GM18907 (cell line): ENCODE measurements around the gene SLC25A39.
A peak's percentile ranks its signal among the peaks of the same experiment; 100 is the strongest.
"Not testable (repeated sequence)": the region's sequence is repeated elsewhere in the genome, so short reads cannot be mapped to it uniquely, and the experiment has no call there.

Source experiments
- ATAC-seq: cut with Tn5 transposase; IDR thresholded peaks from one replicate; pipeline ENCODE4 v1.9.1; 2021; ENCODE audit warnings: mild to moderate bottlenecking, moderate library complexity; ENCODE audit not compliant: unreplicated experiment

The SLC25A39 gene

DNA sequence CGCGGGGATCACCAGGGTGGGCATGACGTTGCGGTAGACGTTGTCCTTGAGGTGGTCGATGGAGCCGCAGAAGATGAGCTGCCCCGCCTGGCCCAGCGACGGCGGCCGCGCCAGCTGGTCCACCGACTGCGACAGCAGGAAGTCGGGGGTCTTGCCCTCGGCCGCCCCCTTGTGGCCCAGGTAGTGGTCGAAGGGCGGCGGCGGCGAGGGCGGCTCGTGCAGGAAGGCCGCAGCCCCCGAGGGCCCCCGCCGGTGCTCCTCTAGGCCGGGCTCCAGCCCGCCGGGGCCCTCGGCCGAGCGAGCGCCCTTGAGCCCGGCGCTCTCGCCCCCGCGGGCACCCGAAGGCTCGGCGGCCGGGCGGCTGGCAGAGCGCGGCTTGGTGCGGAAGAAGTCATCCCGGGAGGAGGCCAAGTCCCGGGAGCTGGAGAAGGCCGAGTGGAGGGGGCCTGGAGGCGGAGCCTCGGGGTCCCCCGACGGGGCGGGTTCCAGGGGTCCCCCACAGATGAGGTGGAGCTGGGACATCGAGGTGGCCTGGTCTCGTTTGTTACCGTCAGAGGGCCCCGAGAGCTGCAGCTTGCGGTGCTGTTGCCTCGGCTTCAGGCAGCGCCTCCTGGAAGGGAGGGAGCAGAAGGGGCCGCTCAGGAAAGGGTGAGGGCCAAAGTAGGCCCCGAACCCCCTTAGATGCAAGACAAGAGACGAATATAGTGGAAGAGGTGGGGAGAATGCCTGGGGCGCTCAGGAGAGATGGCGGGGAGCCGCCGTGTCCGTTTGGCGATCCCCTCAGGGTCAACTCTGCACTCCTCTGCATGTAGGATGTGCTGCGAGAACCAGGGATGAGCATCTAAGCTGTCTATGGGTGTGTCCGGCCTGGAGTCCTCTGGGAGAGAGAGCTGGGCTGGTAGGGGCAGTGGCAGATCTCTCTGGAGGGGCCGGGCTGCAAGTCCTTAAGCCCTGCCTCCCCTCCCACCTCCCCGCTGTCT is 30.2 kb upstream of the SLC25A39 start:
- ATAC-seq = no peak

DNA sequence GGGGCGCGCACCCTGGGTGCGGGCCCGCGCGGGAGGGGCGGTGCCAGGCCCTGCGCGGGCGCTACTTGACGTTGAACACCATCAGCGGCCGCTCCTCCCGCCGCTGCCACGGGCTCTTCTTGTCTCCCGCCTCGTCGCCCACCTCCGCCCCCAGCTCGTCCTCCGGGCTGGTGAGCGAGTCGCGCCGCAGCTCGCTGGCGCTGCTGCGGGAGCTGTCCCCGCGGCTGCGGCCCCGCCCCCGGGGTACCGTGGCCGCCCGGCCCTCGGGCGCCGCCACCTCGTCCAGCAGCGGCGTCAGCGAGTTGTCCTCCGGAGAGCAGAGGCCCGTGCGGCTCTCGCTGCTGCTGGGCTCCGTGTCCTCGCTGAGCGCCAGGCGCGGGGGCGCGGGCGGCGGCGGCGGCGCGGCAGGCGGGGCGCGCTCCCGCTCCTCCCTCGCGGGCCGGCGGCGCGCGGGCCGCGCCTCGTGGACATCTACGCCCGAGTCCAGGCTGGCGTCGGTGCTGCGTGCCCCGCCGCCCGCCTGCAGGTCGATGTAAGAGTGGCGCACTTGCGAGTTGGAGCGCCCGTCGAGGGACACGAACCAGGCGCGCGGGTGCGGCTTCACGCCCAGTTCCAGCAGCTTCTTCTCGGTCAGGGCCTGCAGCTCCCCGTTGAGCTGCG is 29.2 kb upstream of the SLC25A39 start:
- no peak for ATAC-seq

DNA sequence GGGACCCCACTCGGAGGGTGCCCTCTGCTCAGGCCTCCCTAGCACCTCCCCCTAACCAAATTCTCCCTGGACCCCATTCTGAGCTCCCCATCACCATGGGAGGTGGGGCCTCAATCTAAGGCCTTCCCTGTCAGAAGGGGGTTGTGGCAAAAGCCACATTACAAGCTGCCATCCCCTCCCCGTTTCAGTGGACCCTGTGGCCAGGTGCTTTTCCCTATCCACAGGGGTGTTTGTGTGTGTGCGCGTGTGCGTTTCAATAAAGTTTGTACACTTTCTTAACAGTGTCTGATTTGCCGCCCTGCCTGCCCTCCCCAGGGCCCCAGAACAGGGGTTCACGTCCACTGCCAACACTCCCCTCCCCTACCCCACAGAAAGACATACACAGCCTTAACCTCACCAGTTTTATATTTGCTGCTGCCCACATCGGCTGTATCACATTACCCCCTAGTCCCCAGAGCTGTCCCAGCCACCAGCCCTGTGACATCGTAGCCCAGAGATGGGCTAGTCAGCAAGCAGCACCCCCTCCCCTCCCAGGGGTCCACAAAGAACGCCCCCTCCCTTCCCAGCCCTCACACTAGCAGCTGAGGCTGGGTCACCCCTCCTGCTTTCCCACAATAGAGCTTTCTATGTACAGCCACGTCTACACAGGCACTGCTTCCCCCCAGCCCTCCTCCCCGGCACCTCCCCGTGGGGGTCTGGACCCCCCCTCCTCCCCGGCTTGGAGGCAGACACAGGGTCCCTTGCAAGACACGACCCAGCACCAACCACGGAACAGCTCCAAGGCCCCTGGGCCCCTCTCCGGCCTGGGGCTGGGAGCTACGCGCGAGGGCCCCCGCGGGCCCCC is 28.4 kb upstream of the SLC25A39 start:
- no peak for ATAC-seq

DNA sequence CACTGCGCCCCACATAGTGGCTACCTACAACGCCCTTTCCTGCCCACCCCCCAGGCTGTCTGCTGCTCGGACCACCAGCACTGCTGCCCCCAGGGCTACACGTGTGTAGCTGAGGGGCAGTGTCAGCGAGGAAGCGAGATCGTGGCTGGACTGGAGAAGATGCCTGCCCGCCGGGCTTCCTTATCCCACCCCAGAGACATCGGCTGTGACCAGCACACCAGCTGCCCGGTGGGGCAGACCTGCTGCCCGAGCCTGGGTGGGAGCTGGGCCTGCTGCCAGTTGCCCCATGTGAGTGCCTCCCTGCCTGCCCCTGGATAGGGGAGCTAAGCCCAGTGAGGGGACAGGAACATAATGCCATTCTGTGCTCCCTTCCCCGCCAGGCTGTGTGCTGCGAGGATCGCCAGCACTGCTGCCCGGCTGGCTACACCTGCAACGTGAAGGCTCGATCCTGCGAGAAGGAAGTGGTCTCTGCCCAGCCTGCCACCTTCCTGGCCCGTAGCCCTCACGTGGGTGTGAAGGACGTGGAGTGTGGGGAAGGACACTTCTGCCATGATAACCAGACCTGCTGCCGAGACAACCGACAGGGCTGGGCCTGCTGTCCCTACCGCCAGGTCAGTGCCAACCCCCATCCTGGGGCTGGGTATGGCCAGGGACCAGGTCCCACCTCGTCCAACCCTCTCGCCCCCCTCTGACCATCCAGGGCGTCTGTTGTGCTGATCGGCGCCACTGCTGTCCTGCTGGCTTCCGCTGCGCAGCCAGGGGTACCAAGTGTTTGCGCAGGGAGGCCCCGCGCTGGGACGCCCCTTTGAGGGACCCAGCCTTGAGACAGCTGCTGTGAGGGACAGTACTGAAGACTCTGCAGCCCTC is 27.6 kb upstream of the SLC25A39 start:
- ATAC-seq = no peak

DNA sequence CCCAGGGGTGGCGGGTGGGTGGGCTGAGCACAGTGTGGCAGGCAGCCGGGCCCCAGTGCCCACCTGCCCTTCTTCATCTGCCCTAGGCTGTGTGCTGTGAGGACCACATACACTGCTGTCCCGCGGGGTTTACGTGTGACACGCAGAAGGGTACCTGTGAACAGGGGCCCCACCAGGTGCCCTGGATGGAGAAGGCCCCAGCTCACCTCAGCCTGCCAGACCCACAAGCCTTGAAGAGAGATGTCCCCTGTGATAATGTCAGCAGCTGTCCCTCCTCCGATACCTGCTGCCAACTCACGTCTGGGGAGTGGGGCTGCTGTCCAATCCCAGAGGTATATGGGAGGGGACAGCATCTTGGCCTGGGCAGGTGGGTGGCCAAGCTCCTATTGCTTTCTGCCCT is 26.8 kb upstream of the SLC25A39 start:
- no peak for ATAC-seq

DNA sequence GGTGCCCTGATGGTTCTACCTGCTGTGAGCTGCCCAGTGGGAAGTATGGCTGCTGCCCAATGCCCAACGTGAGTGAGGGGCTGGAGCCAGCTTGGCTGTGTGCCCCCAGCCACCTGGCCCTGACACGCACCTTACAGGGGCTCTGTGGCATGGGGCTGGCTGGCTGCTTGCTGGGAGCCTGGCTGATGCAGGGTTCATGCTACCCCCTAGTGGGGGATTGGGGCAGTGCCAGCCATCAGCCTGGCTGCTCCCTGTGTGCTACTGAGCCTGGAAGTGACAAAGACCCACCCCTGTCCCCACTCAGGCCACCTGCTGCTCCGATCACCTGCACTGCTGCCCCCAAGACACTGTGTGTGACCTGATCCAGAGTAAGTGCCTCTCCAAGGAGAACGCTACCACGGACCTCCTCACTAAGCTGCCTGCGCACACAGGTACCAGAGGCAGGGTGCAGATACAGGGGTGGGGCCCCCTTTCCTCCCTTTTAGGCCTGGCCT is 26.2 kb upstream of the SLC25A39 start:
- no peak for ATAC-seq

DNA sequence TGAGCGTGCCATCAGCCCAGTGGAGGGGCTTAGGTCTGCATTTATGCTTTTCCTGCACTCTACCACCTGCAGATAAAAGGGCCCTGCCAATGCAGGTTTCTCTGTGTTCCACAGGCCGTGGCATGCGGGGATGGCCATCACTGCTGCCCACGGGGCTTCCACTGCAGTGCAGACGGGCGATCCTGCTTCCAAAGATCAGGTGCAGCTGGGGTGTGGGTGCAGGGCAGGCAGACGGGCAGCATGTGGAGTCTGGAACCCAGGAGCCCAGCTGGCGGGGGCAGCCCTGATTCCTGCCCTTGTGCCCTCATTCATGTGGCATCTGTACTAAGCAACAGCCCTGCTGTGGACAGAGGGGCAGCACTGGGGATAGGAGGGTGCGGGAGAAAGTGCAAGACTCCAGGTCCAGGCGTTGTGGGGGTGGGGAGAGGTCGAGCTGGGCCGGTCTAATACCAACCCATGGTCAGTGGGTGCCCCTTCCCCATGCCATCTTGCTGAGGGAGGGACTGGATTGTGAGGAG is 25.0 kb upstream of the SLC25A39 start:
- ATAC-seq = no peak

DNA sequence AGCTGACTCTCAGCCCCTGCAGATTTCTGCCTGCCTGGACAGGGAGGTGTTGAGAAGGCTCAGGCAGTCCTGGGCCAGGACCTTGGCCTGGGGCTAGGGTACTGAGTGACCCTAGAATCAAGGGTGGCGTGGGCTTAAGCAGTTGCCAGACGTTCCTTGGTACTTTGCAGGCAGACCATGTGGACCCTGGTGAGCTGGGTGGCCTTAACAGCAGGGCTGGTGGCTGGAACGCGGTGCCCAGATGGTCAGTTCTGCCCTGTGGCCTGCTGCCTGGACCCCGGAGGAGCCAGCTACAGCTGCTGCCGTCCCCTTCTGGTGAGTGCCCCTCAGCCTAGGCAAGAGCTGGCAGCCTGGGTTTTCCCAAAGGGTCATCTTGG is 24.4 kb upstream of the SLC25A39 start:
- no peak for ATAC-seq

DNA sequence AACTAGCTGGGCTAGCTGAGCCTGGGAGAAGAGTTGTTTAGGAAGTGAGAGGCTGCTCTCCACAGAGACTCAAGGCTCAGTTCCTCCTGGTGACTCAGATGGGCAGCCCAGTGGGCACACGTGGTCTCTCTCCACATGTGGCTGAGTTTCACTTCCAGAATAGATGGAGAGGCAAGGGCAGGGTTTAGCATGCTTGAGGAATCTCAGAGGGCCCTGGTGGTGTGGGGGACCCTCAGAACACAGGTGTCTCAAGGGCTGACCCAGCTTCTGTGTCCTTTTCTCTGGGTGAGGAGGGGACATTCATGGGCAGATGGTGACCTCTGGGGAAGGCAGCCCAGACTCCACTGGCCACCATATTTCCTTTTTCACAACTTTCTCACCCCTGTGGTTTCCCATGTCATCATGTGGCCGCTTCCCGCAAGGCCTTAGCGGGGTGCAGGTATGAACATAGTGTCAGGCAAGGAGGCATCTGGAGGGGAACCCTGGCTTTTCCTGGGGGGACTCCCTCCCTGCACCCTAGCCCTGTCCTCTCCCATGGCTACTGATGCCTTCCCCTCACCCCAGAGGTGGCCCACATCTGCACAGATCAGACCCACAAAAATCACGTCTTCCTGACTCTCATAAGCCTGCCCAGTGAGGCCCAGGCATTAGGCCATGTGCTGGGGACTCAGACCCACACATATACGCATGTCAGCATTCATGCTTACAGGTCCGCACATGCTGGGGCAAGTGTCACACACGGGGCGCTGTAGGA is 23.8 kb upstream of the SLC25A39 start:
- peak; percentile 38 for ATAC-seq

DNA sequence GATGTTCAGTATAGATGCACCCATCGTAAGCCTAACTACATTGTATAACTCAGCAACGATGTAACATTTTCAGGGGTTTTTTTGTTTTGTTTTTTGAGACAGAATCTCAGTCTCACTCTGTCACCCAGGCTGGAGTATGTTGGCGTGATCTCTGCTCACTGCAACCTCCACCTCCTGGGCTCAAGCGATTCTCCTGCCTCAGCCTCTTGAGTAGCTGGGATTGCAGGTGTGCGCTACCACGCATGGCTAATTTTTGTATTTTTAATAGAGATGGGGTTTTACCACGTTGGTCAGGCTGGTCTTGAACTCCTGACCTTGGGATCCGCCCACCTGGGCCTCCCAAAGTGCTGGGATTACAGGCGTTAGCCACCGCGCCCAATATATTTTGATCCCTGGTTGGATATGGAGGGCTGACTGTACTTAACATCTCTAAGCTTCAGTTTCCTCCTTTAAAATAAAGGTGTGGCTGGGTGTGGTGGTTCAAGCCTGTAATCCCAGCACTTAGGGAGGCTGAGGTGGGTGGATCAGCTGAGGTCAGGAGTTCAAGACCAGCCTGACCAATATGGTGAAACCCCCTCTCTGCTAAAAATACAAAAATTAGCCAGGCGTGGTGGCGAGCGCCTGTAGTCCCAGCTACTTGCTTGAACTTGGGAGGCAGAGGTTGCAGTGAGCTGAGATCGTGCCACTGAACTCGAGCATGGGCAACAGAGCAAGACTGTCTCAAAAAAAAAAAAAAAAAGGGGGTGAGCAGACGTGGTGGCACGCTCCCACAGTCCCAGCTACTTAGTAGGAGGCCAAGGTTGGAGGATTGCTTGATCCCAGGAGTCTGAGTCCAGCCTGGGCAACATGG is 22.8 kb upstream of the SLC25A39 start:
- peak; percentile 10 for ATAC-seq

DNA sequence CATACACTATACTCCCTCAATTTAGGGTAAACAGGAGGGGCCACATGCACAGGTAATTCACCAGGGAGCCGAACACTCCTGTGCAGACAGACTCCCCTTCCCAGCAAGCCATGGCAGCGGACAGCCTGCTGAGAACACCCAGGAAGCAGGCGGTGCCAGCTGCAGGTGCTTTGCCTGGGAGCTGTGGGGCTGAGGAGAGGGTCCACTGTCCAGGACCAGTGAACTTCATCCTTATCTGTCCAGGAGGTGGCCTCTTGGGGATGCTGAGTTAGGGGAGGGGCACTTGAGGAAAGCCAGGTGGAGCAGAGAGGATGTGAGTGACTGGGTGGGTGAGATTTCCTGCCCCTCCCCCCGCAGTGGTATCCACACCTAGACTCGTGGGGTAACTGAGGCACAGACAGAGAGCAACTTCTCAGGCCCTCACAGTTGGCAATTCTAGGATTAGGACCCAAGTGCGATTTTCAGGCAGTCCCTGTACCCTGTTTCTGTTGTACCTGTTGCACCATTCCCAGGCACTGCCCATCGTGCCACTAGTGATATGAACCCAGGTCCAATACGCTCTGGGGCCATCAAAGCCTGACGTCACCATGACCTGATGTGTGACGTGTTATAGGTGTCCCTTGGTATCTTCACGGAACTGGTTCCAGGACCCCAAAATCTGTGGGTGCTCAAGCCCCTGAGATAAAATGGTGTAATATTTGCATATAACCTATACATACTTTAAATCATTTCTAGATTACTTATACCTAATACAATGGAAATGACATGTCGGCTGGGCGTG is 21.6 kb upstream of the SLC25A39 start:
- no peak for ATAC-seq

DNA sequence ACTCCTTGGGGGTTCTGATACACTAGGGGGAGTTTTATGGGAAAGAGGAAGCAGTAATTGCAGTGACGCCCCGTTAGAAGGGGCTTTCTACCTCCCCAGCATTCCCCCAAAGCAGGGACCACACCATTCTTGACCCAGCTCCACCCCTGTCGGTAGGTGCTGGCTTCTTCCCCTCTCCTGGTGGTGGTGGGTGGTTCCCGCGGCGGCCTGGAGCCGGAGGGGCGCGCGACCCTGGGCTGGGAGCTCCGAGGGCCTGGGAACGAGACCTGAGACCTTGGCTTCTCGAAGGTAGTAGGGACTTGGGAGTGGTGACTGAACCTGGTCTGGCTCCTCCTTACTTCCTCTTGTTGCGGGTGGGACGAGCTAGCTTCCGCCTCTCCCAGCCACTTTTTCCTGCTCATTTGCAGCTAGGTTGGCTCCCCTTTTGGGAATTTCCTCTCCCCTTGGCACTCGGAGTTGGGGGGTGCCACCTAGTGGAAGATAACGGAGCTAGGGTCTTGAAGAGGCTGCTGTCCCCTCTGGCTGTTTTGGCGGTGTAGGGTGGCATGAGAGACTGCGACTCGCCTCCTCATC is 20.9 kb upstream of the SLC25A39 start:
- peak; percentile 6 for ATAC-seq

DNA sequence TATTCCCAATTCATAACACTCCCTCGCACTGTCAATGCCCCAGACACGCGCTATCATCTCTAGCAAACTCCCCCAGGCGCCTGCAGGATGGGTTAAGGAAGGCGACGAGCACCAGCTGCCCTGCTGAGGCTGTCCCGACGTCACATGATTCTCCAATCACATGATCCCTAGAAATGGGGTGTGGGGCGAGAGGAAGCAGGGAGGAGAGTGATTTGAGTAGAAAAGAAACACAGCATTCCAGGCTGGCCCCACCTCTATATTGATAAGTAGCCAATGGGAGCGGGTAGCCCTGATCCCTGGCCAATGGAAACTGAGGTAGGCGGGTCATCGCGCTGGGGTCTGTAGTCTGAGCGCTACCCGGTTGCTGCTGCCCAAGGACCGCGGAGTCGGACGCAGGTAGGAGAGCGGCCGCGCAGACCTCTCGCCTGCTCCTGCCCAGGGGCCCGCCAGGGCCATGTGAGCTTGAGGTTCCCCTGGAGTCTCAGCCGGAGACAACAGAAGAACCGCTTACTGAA is 20.4 kb upstream of the SLC25A39 start, which contains the start of gene GRN:
Gene GRN (plus strand): TSS at position 364 of the 515 bp plus-strand sequence. CDS start 3,863 bp downstream, outside the sequence.
- ATAC-seq = peak; percentile 59

DNA sequence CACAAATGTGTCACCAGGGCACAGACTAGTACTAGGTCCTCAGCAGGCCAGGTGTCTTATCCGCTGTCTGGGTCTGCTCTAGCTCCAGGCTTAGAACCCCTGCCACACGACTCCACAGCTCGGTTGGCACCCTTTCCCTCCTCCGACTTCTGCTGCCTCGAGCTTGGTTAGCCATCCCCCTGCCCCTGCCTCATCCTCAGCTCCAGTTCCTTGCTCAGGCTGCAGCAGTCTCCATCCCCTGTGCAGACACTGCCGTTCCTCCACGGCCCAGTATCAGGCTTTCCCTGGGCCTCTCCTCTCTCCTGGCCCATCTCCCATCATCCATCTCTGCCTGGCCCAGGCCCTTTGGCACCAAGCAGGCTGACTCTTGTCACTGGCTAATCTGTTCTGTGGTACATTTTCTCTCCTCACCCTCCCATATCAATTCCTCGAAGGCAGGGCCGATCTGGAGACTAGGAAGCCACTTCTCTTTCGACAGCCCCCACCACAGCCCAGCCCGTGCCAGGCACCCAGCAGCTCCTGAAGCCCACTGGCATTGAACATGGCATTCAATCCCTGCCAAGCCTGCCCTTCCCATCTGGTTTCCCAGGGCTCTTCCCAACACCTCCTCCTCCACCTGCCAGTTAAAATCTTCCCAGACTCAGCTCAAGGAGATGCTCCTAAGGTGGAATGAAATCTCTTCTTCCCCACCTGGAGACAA is 19.0 kb upstream of the SLC25A39 start:
- ATAC-seq = no peak

DNA sequence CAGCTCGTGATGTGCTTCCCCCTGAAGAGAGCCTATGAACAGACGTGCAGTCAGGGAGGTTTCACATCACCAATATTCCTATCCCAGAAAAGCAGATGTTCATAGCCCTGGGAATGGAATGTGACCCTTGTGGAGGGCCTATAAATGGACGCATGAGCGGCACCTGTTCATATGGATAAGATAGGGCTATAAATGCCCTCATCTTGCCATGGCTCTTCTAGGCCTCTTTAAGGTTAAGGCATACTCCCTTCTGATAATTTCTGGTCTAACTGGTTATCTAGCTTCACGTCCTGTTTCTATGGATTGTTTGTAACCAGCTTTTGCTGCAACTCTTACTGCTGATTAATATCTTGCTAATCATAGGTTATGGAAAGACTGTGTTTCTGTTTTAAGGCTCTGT is 15.9 kb upstream of the SLC25A39 start:
- not testable (repeated sequence) for ATAC-seq

DNA sequence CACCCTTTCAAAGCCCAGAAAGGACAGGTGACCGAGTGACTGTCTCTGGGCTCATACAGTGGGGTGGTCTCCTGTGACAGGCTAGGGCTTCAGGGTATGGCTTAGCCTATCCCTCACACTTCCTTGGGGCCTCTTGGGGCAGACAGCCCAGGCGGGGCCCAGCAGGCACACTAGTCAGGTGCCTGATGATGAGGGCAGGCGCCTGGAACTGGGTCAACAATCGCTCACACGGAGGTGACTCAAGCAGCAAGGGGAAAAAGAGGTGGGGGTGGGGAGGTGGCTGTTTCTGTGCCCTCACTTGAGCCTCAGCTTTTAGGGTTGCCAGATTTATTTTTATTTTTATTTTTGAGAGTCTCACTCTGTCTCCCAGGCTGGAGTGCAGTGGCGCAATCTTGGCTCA is 14.1 kb upstream of the SLC25A39 start:
- ATAC-seq = no peak
